ENCODE data around the gene MSX1.
A peak's percentile ranks its signal among the peaks of the same experiment; 100 is the strongest.

Gene MSX1

GRCh38 chr4:4876945-4877661, 17.6 kb downstream of the MSX1 start:
- H3K36me3 ChIP-seq (ENCODE audit: insufficient read depth, low read length): no peaks in the 10 kb centered on the region
- H3K27ac ChIP-seq (ENCODE audit: low read length): no peak overlapping the region
- no peak overlapping the region for H2AFZ ChIP-seq (ENCODE audit: low read depth, low read length)
- no peaks in the 10 kb centered on the region for H3K4me1 ChIP-seq (ENCODE audit: insufficient read depth, low read length)
- no peak overlapping the region for H3K9ac ChIP-seq (ENCODE audit: low read depth, low read length)
- DNase-seq (no peak), ATAC-seq (ENCODE audit: insufficient read depth, low read depth) (no peak)
- H3K4me3 ChIP-seq (ENCODE audit: low read depth in 1 of 2, low read length in 2 of 2): no peak overlapping the region
- H3K4me2 ChIP-seq (ENCODE audit: insufficient read depth, low read length): no peak overlapping the region
- TF ChIP-seq EZH2 (IDR thresholded peaks at IDR 0.05; ENCODE audit: borderline replicate concordance, low read depth, low read length, severe bottlenecking) (no peak), CTCF (IDR thresholded peaks at IDR 0.05; ENCODE audit: borderline replicate concordance, extremely low read depth, low read length, poor library complexity, severe bottlenecking) (no peak)
- H3K27me3 ChIP-seq (ENCODE audit: insufficient read depth, low read length, poor library complexity): no peaks in the 10 kb centered on the region
- H3K79me2 ChIP-seq (ENCODE audit: insufficient read depth, low read length): no peaks in the 10 kb centered on the region
- no peaks in the 10 kb centered on the region for H4K20me1 ChIP-seq (ENCODE audit: insufficient read depth, low read length)
- H3K9me3 ChIP-seq (ENCODE audit: insufficient read depth, low read length, severe bottlenecking): no peaks in the 10 kb centered on the region

GRCh38 chr4:4880492-4880891, 21.0 kb downstream of the MSX1 start:
- no peak for ATAC-seq (ENCODE audit: insufficient read depth, low read depth)

GRCh38 chr4:4881432-4881831, 22.0 kb downstream of the MSX1 start:
- H3K79me2 ChIP-seq (ENCODE audit: insufficient read depth, low read length): no peaks in the 10 kb centered on the region
- H3K9me3 ChIP-seq (ENCODE audit: insufficient read depth, low read length, severe bottlenecking): no peaks in the 10 kb centered on the region
- peaks cover 3% of the 10 kb centered on the region for H3K27me3 ChIP-seq (ENCODE audit: insufficient read depth, low read length, poor library complexity)
- no peaks in the 10 kb centered on the region for H3K36me3 ChIP-seq (ENCODE audit: insufficient read depth, low read length)
- TF ChIP-seq EZH2 (IDR thresholded peaks at IDR 0.05; ENCODE audit: borderline replicate concordance, low read depth, low read length, severe bottlenecking): no peak
- no peak for TF ChIP-seq CTCF (IDR thresholded peaks at IDR 0.05; ENCODE audit: borderline replicate concordance, extremely low read depth, low read length, poor library complexity, severe bottlenecking)
- DNase-seq (no peak), ATAC-seq (ENCODE audit: insufficient read depth, low read depth) (no peak)
- no peaks in the 10 kb centered on the region for H3K4me1 ChIP-seq (ENCODE audit: insufficient read depth, low read length)
- no peaks in the 10 kb centered on the region for H4K20me1 ChIP-seq (ENCODE audit: insufficient read depth, low read length)
- H2AFZ ChIP-seq (ENCODE audit: low read depth, low read length): no peak overlapping the region
- H3K9ac ChIP-seq (ENCODE audit: low read depth, low read length): no peak overlapping the region
- no peak overlapping the region for H3K27ac ChIP-seq (ENCODE audit: low read length)
- no peak overlapping the region for H3K4me2 ChIP-seq (ENCODE audit: insufficient read depth, low read length)
- no peak overlapping the region for H3K4me3 ChIP-seq (ENCODE audit: low read depth in 1 of 2, low read length in 2 of 2)

More at GRCh38 chr4:4880492-4880891, 21.0 kb downstream of the MSX1 start:
- H4K20me1 ChIP-seq (ENCODE audit: insufficient read depth, low read length): no peaks in the 10 kb centered on the region
- no peak for TF ChIP-seq EZH2 (IDR thresholded peaks at IDR 0.05; ENCODE audit: borderline replicate concordance, low read depth, low read length, severe bottlenecking)
- TF ChIP-seq CTCF (IDR thresholded peaks at IDR 0.05; ENCODE audit: borderline replicate concordance, extremely low read depth, low read length, poor library complexity, severe bottlenecking): peak; percentile 34
- no peaks in the 10 kb centered on the region for H3K36me3 ChIP-seq (ENCODE audit: insufficient read depth, low read length)
- H2AFZ ChIP-seq (ENCODE audit: low read depth, low read length): no peak overlapping the region
- no peaks in the 10 kb centered on the region for H3K9me3 ChIP-seq (ENCODE audit: insufficient read depth, low read length, severe bottlenecking)
- no peak overlapping the region for H3K9ac ChIP-seq (ENCODE audit: low read depth, low read length)
- no peaks in the 10 kb centered on the region for H3K79me2 ChIP-seq (ENCODE audit: insufficient read depth, low read length)
- H3K27ac ChIP-seq (ENCODE audit: low read length): no peak overlapping the region
- H3K4me1 ChIP-seq (ENCODE audit: insufficient read depth, low read length): no peaks in the 10 kb centered on the region
- no peak for DNase-seq
- H3K4me2 ChIP-seq (ENCODE audit: insufficient read depth, low read length): no peak overlapping the region
- H3K4me3 ChIP-seq (ENCODE audit: low read depth in 1 of 2, low read length in 2 of 2): no peak overlapping the region
- peaks cover 3% of the 10 kb centered on the region for H3K27me3 ChIP-seq (ENCODE audit: insufficient read depth, low read length, poor library complexity)
